Muscle layer of colon (tissue), 2 donors: ENCODE results near the gene C11orf68.

ENCODE experiments used
- H3K27ac ChIP-seq: one replicate; pipeline ENCODE4 v1.7.0; 2013; ENCODE audit warnings: low read depth, mild to moderate bottlenecking, low read length, moderate library complexity
- H3K27me3 ChIP-seq, 2 donors: one replicate each; pipeline ENCODE4 v1.7.0; 2013; ENCODE audit warnings: low read length in 2 of 2, mild to moderate bottlenecking in 2 of 2; ENCODE audit not compliant: insufficient read depth in 2 of 2, control insufficient read depth in 1 of 2
- H3K36me3 ChIP-seq: one replicate; pipeline ENCODE4 v1.7.0; 2013; ENCODE audit warnings: mild to moderate bottlenecking, low read length; ENCODE audit not compliant: insufficient read depth
- H3K4me1 ChIP-seq: one replicate; pipeline ENCODE4 v1.7.0; 2013; ENCODE audit warnings: mild to moderate bottlenecking, low read length; ENCODE audit not compliant: insufficient read depth
- H3K4me3 ChIP-seq, 2 donors: one replicate each; pipeline ENCODE4 v1.7.0; 2013; ENCODE audit warnings: low read length in 2 of 2, low read depth in 1 of 2, mild to moderate bottlenecking in 1 of 2, moderate library complexity in 1 of 2
- H3K9ac ChIP-seq: one replicate; pipeline ENCODE4 v1.7.0; 2013; ENCODE audit warnings: low read length
- H3K9me3 ChIP-seq: one replicate; pipeline ENCODE4 v1.7.0; 2013; ENCODE audit warnings: mild to moderate bottlenecking, low read length
- donor health status: abdominal sarcoma.
- donor health status: Adenocarcinoma of cecum.

Gene C11orf68

GRCh38 chr11:65918211-65919140, at the start of gene C11orf68:
Gene C11orf68, minus strand, starts transcription at chr11:65919062. Its CDS starts 31 bp downstream, at chr11:65919031.
- no peaks in the 10 kb centered on the region for H3K9me3 ChIP-seq
- peak within 1 kb of the TSS; percentile 89 to 100 for H3K4me3 ChIP-seq
- peak within 1 kb of the TSS; percentile 88 for H3K9ac ChIP-seq
- peaks cover 45% of the 10 kb centered on the region for H3K4me1 ChIP-seq
- no peaks in the 10 kb centered on the region for H3K27me3 ChIP-seq
- peak within 1 kb of the TSS; percentile 93 for H3K27ac ChIP-seq
- peaks cover 21% of the 10 kb centered on the region for H3K36me3 ChIP-seq

- peaks cover 20% of the 10 kb centered on the region for H3K4me1 ChIP-seq
- no peak overlapping the region for H3K9ac ChIP-seq
- no peak overlapping the region for H3K4me3 ChIP-seq
- no peaks in the 10 kb centered on the region for H3K9me3 ChIP-seq
- H3K27me3 ChIP-seq: no peaks in the 10 kb centered on the region
- H3K27ac ChIP-seq: no peak overlapping the region
- H3K36me3 ChIP-seq: peaks cover 65% of the 10 kb centered on the region
Measured at GRCh38 chr11:65967329-65967934, 48.6 kb upstream of the C11orf68 start.

- Histone ChIP-seq H3K27ac (no peak overlapping the region), H3K36me3 (peaks cover 65% of the 10 kb centered on the region), H3K4me1 (peaks cover 24% of the 10 kb centered on the region)
Measured at GRCh38 chr11:65965986-65966762, 47.3 kb upstream of the C11orf68 start.

GRCh38 chr11:65964906-65965305, 46.0 kb upstream of the C11orf68 start:
- Histone ChIP-seq H3K4me3 (no peak overlapping the region), H3K27ac (no peak overlapping the region), H3K4me1 (peaks cover 24% of the 10 kb centered on the region), H3K36me3 (peaks cover 60% of the 10 kb centered on the region), H3K27me3 (no peaks in the 10 kb centered on the region), H3K9me3 (no peaks in the 10 kb centered on the region), H3K9ac (no peak overlapping the region)

More at GRCh38 chr11:65965986-65966762, 47.3 kb upstream of the C11orf68 start:
- Histone ChIP-seq H3K9ac (no peak overlapping the region), H3K4me3 (no peak overlapping the region), H3K27me3 (no peaks in the 10 kb centered on the region), H3K9me3 (no peaks in the 10 kb centered on the region)

GRCh38 chr11:65962141-65962564, 43.3 kb upstream of the C11orf68 start:
- H3K4me3 ChIP-seq: peak overlapping the region; percentile 88 to 92
- H3K27ac ChIP-seq: peak overlapping the region; percentile 63
- H3K9ac ChIP-seq: peak overlapping the region; percentile 87
- peaks cover 24% of the 10 kb centered on the region for H3K4me1 ChIP-seq
- H3K36me3 ChIP-seq: peaks cover 35% of the 10 kb centered on the region
- no peaks in the 10 kb centered on the region for H3K9me3 ChIP-seq
- peaks cover 0 to 4% of the 10 kb centered on the region in 2 donors for H3K27me3 ChIP-seq

GRCh38 chr11:65961267-65962140, 42.6 kb upstream of the C11orf68 start, which contains the start of gene SART1:
Gene SART1, plus strand, starts transcription at chr11:65961734. Its CDS starts 47 bp downstream, at chr11:65961781.
- peak within 1 kb of the TSS; percentile 88 to 93 for H3K4me3 ChIP-seq
- H3K4me1 ChIP-seq: peaks cover 24% of the 10 kb centered on the region
- H3K27ac ChIP-seq: peak within 1 kb of the TSS; percentile 100
- peaks cover 29% of the 10 kb centered on the region for H3K36me3 ChIP-seq
- no peaks in the 10 kb centered on the region for H3K9me3 ChIP-seq
- H3K27me3 ChIP-seq: peaks cover 0 to 4% of the 10 kb centered on the region in 2 donors
- peak within 1 kb of the TSS; percentile 87 for H3K9ac ChIP-seq

- peak overlapping the region; percentile 87 for H3K9ac ChIP-seq
- peak overlapping the region; percentile 100 for H3K27ac ChIP-seq
- peaks cover 0 to 4% of the 10 kb centered on the region in 2 donors for H3K27me3 ChIP-seq
- H3K9me3 ChIP-seq: no peaks in the 10 kb centered on the region
- H3K36me3 ChIP-seq: peaks cover 22% of the 10 kb centered on the region
- H3K4me3 ChIP-seq: peak overlapping the region; percentile 88 to 93
- peaks cover 24% of the 10 kb centered on the region for H3K4me1 ChIP-seq
Measured at GRCh38 chr11:65960824-65961266, 42.0 kb upstream of the C11orf68 start.

- Histone ChIP-seq H3K4me3 (no peak overlapping the region), H3K4me1 (peaks cover 18% of the 10 kb centered on the region), H3K9me3 (no peaks in the 10 kb centered on the region), H3K27me3 (peaks cover 0 to 9% of the 10 kb centered on the region in 2 donors), H3K27ac (no peak overlapping the region), H3K9ac (no peak overlapping the region), H3K36me3 (peaks cover 2% of the 10 kb centered on the region)
Measured at GRCh38 chr11:65958774-65959420, 40.0 kb upstream of the C11orf68 start.

- no peak overlapping the region for H3K4me3 ChIP-seq
- no peaks in the 10 kb centered on the region for H3K9me3 ChIP-seq
- H3K27ac ChIP-seq: no peak overlapping the region
- H3K36me3 ChIP-seq: no peaks in the 10 kb centered on the region
- H3K4me1 ChIP-seq: peaks cover 12% of the 10 kb centered on the region
- peaks cover 0 to 9% of the 10 kb centered on the region in 2 donors for H3K27me3 ChIP-seq
- no peak overlapping the region for H3K9ac ChIP-seq
Measured at GRCh38 chr11:65958291-65958690, 39.4 kb upstream of the C11orf68 start.

- Histone ChIP-seq H3K9me3 (no peaks in the 10 kb centered on the region), H3K27me3 (peaks cover 0 to 9% of the 10 kb centered on the region in 2 donors), H3K36me3 (no peaks in the 10 kb centered on the region), H3K27ac (no peak overlapping the region), H3K4me3 (no peak overlapping the region), H3K4me1 (no peaks in the 10 kb centered on the region), H3K9ac (no peak overlapping the region)
Measured at GRCh38 chr11:65954771-65955170, 35.9 kb upstream of the C11orf68 start.
